ENCODE data around the gene MAD1L1.
A peak's percentile ranks its signal among the peaks of the same experiment; 100 is the strongest.

The MAD1L1 gene

GRCh38 chr7:2019711-2020511 is 212.8 kb downstream of the MAD1L1 start:
- peak in 1 of 4 experiments; percentile 16 for DNase-seq

- no peak for DNase-seq
Observed at GRCh38 chr7:2019461-2019710, 213.4 kb downstream of the MAD1L1 start.

GRCh38 chr7:2018569-2019460 is 213.9 kb downstream of the MAD1L1 start:
- no peak for DNase-seq

- no peak for DNase-seq
Observed at GRCh38 chr7:2017914-2018568, 214.7 kb downstream of the MAD1L1 start.

- DNase-seq = no peak
Observed at GRCh38 chr7:2017481-2017891, 215.3 kb downstream of the MAD1L1 start.

- DNase-seq = no peak
Observed at GRCh38 chr7:2016761-2017480, 215.8 kb downstream of the MAD1L1 start.

- no peak for DNase-seq
Observed at GRCh38 chr7:2016021-2016631, 216.6 kb downstream of the MAD1L1 start.

- no peak for DNase-seq
Observed at GRCh38 chr7:2015251-2015871, 217.4 kb downstream of the MAD1L1 start.

GRCh38 chr7:2014391-2015241 is 218.1 kb downstream of the MAD1L1 start:
- DNase-seq = no peak

GRCh38 chr7:2013381-2014311 is 219.1 kb downstream of the MAD1L1 start:
- DNase-seq = no peak

- no peak for DNase-seq
Observed at GRCh38 chr7:2012981-2013380, 219.8 kb downstream of the MAD1L1 start.

- no peak for DNase-seq
Observed at GRCh38 chr7:2012044-2012900, 220.5 kb downstream of the MAD1L1 start.

GRCh38 chr7:2011266-2012043 is 221.3 kb downstream of the MAD1L1 start:
- DNase-seq = no peak

GRCh38 chr7:2010551-2011265 is 222.0 kb downstream of the MAD1L1 start:
- no peak for DNase-seq

- no peak for DNase-seq
Observed at GRCh38 chr7:2010101-2010500, 222.6 kb downstream of the MAD1L1 start.

- no peak for DNase-seq
Observed at GRCh38 chr7:2009541-2010001, 223.2 kb downstream of the MAD1L1 start.

- DNase-seq = no peak
Observed at GRCh38 chr7:2008936-2009540, 223.7 kb downstream of the MAD1L1 start.
